SH-SY5Y (cell line): ENCODE data around the gene SEC63.

Experiments
- GATA2 ChIP-seq: IDR thresholded peaks from 2 replicates; pipeline ENCODE4 v1.6.1; 2011; ENCODE audit warnings: mild to moderate bottlenecking, low read depth, low read length
- GATA3 ChIP-seq: IDR thresholded peaks from 2 replicates; pipeline ENCODE4 v1.6.1; 2011; ENCODE audit warnings: low read depth, mild to moderate bottlenecking, low read length, moderate library complexity

DNA sequence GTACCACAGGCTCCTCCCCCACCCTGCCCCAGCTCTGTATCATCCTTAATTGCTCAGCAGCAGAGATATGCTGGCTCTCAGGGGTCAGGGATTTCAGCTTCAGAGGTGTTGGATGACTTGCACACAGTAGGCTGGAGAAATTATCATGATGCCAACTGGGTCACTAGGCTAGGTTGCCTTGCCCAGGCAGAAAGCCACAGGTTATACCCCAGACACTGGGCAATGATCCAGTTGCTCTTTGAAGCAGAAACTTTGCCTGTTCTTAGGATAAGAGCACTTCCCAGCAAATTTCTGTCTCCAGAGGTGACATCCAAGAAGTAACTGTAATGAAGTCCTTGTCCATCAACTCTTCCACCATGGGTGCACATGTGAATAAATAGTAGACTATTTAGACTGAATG lies 95.6 kb downstream of the SEC63 start:
- TF ChIP-seq GATA2 (no peak), GATA3 (no peak)
